ENCODE measurements around the gene EXOC2.

EXOC2 gene

GRCh38 chr6:474453-475185 lies 218.3 kb downstream of the EXOC2 start:
- H3K4me3 ChIP-seq, result no peak overlapping the region
- H3K9ac ChIP-seq (ENCODE audit: insufficient read length), result no peak overlapping the region
- no peak for DNase-seq (ENCODE audit: low read depth, low spot score)
- H3K27ac ChIP-seq, result no peak overlapping the region
- no peaks in the 10 kb centered on the region for H3K36me3 ChIP-seq (ENCODE audit: insufficient read depth, low read length)
- H3K9me3 ChIP-seq (ENCODE audit: low read depth, low read length), result no peaks in the 10 kb centered on the region
- no peak for TF ChIP-seq EZH2 (IDR thresholded peaks at IDR 0.05)
- TF ChIP-seq FOXP2 (optimal IDR thresholded peaks at IDR 0.05; ENCODE audit: control extremely low read depth, extremely low read length, insufficient read depth), result no peak
- no peak for TF ChIP-seq POLR2AphosphoS5 (IDR thresholded peaks at IDR 0.05; ENCODE audit: borderline replicate concordance, low read depth, low read length)

- no peak for TF ChIP-seq EZH2 (IDR thresholded peaks at IDR 0.05)
- TF ChIP-seq POLR2AphosphoS5 (IDR thresholded peaks at IDR 0.05; ENCODE audit: borderline replicate concordance, low read depth, low read length), result no peak
- no peak for TF ChIP-seq FOXP2 (optimal IDR thresholded peaks at IDR 0.05; ENCODE audit: control extremely low read depth, extremely low read length, insufficient read depth)
- no peak for DNase-seq (ENCODE audit: low read depth, low spot score)
- no peak overlapping the region for H3K27ac ChIP-seq
- no peak overlapping the region for H3K9ac ChIP-seq (ENCODE audit: insufficient read length)
- no peak overlapping the region for H3K4me3 ChIP-seq
- no peaks in the 10 kb centered on the region for H3K36me3 ChIP-seq (ENCODE audit: insufficient read depth, low read length)
- no peaks in the 10 kb centered on the region for H3K9me3 ChIP-seq (ENCODE audit: low read depth, low read length)
Observed at GRCh38 chr6:473768-474452, 219.0 kb downstream of the EXOC2 start.

GRCh38 chr6:473356-473755 lies 219.6 kb downstream of the EXOC2 start:
- Histone ChIP-seq H3K9ac (ENCODE audit: insufficient read length) (no peak overlapping the region), H3K9me3 (ENCODE audit: low read depth, low read length) (no peaks in the 10 kb centered on the region), H3K36me3 (ENCODE audit: insufficient read depth, low read length) (no peaks in the 10 kb centered on the region), H3K4me3 (no peak overlapping the region), H3K27ac (no peak overlapping the region)
- TF ChIP-seq POLR2AphosphoS5 (IDR thresholded peaks at IDR 0.05; ENCODE audit: borderline replicate concordance, low read depth, low read length), result no peak
- TF ChIP-seq FOXP2 (optimal IDR thresholded peaks at IDR 0.05; ENCODE audit: control extremely low read depth, extremely low read length, insufficient read depth), result no peak
- no peak for TF ChIP-seq EZH2 (IDR thresholded peaks at IDR 0.05)
- no peak for DNase-seq (ENCODE audit: low read depth, low spot score)

- no peaks in the 10 kb centered on the region for H3K36me3 ChIP-seq (ENCODE audit: insufficient read depth, low read length)
- H3K9ac ChIP-seq (ENCODE audit: insufficient read length), result no peak overlapping the region
- DNase-seq (ENCODE audit: low read depth, low spot score), result no peak
- no peak overlapping the region for H3K27ac ChIP-seq
- TF ChIP-seq FOXP2 (optimal IDR thresholded peaks at IDR 0.05; ENCODE audit: control extremely low read depth, extremely low read length, insufficient read depth), result no peak
- TF ChIP-seq EZH2 (IDR thresholded peaks at IDR 0.05), result no peak
- no peak for TF ChIP-seq POLR2AphosphoS5 (IDR thresholded peaks at IDR 0.05; ENCODE audit: borderline replicate concordance, low read depth, low read length)
- H3K9me3 ChIP-seq (ENCODE audit: low read depth, low read length), result no peaks in the 10 kb centered on the region
- no peak overlapping the region for H3K4me3 ChIP-seq
Observed at GRCh38 chr6:470901-471448, 222.0 kb downstream of the EXOC2 start.

- Histone ChIP-seq H3K9me3 (ENCODE audit: low read depth, low read length) (no peaks in the 10 kb centered on the region), H3K27ac (no peak overlapping the region), H3K36me3 (ENCODE audit: insufficient read depth, low read length) (no peaks in the 10 kb centered on the region), H3K4me3 (no peak overlapping the region), H3K9ac (ENCODE audit: insufficient read length) (no peak overlapping the region)
- TF ChIP-seq EZH2 (IDR thresholded peaks at IDR 0.05) (no peak), POLR2AphosphoS5 (IDR thresholded peaks at IDR 0.05; ENCODE audit: borderline replicate concordance, low read depth, low read length) (no peak), FOXP2 (optimal IDR thresholded peaks at IDR 0.05; ENCODE audit: control extremely low read depth, extremely low read length, insufficient read depth) (no peak)
- no peak for DNase-seq (ENCODE audit: low read depth, low spot score)
Observed at GRCh38 chr6:470051-470900, 222.7 kb downstream of the EXOC2 start.

GRCh38 chr6:467671-468082 lies 225.3 kb downstream of the EXOC2 start:
- no peak for DNase-seq (ENCODE audit: low read depth, low spot score)
- Histone ChIP-seq H3K36me3 (ENCODE audit: insufficient read depth, low read length) (no peaks in the 10 kb centered on the region), H3K9me3 (ENCODE audit: low read depth, low read length) (no peaks in the 10 kb centered on the region), H3K4me3 (no peak overlapping the region), H3K27ac (no peak overlapping the region), H3K9ac (ENCODE audit: insufficient read length) (no peak overlapping the region)
- TF ChIP-seq FOXP2 (optimal IDR thresholded peaks at IDR 0.05; ENCODE audit: control extremely low read depth, extremely low read length, insufficient read depth) (no peak), EZH2 (IDR thresholded peaks at IDR 0.05) (no peak), POLR2AphosphoS5 (IDR thresholded peaks at IDR 0.05; ENCODE audit: borderline replicate concordance, low read depth, low read length) (no peak)

GRCh38 chr6:467111-467510 lies 225.8 kb downstream of the EXOC2 start:
- no peak overlapping the region for H3K9ac ChIP-seq (ENCODE audit: insufficient read length)
- no peak for DNase-seq (ENCODE audit: low read depth, low spot score)
- H3K9me3 ChIP-seq (ENCODE audit: low read depth, low read length), result no peaks in the 10 kb centered on the region
- no peak overlapping the region for H3K27ac ChIP-seq
- TF ChIP-seq POLR2AphosphoS5 (IDR thresholded peaks at IDR 0.05; ENCODE audit: borderline replicate concordance, low read depth, low read length) (no peak), FOXP2 (optimal IDR thresholded peaks at IDR 0.05; ENCODE audit: control extremely low read depth, extremely low read length, insufficient read depth) (no peak), EZH2 (IDR thresholded peaks at IDR 0.05) (no peak)
- no peak overlapping the region for H3K4me3 ChIP-seq
- H3K36me3 ChIP-seq (ENCODE audit: insufficient read depth, low read length), result no peaks in the 10 kb centered on the region

GRCh38 chr6:466564-466963 lies 226.4 kb downstream of the EXOC2 start:
- Histone ChIP-seq H3K9ac (ENCODE audit: insufficient read length) (no peak overlapping the region), H3K4me3 (no peak overlapping the region), H3K9me3 (ENCODE audit: low read depth, low read length) (no peaks in the 10 kb centered on the region), H3K27ac (no peak overlapping the region), H3K36me3 (ENCODE audit: insufficient read depth, low read length) (no peaks in the 10 kb centered on the region)
- TF ChIP-seq POLR2AphosphoS5 (IDR thresholded peaks at IDR 0.05; ENCODE audit: borderline replicate concordance, low read depth, low read length) (no peak), EZH2 (IDR thresholded peaks at IDR 0.05) (no peak), FOXP2 (optimal IDR thresholded peaks at IDR 0.05; ENCODE audit: control extremely low read depth, extremely low read length, insufficient read depth) (no peak)
- DNase-seq (ENCODE audit: low read depth, low spot score), result no peak

Measured in SK-N-MC (cell line).